ENCODE measurements around the gene BPI. TPM values are rescaled to one million over a fixed set of nuclear protein-coding genes. Genes with fewer than 3 reads are reported as not detected.
"Not testable (repeated sequence)": the region's sequence is repeated elsewhere in the genome, so short reads cannot be mapped to it uniquely, and the experiment has no call there.

Gene BPI
- total RNA-seq, 1 donor from 2014 or later: not detected

- H3K4me3 ChIP-seq (ENCODE audit: low read depth, low read length): no peak overlapping the region
- DNase-seq (ENCODE audit: low read depth): no peak
- TF ChIP-seq, protein P1, sequence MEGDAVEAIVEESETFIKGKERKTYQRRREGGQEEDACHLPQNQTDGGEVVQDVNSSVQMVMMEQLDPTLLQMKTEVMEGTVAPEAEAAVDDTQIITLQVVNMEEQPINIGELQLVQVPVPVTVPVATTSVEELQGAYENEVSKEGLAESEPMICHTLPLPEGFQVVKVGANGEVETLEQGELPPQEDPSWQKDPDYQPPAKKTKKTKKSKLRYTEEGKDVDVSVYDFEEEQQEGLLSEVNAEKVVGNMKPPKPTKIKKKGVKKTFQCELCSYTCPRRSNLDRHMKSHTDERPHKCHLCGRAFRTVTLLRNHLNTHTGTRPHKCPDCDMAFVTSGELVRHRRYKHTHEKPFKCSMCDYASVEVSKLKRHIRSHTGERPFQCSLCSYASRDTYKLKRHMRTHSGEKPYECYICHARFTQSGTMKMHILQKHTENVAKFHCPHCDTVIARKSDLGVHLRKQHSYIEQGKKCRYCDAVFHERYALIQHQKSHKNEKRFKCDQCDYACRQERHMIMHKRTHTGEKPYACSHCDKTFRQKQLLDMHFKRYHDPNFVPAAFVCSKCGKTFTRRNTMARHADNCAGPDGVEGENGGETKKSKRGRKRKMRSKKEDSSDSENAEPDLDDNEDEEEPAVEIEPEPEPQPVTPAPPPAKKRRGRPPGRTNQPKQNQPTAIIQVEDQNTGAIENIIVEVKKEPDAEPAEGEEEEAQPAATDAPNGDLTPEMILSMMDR (conservative IDR thresholded peaks at IDR 0.05; ENCODE audit: low read depth, low read length): no peak
These were observed 26.7 kb upstream of the BPI start for GRCh38 chr20:38277285-38277684.

DNA sequence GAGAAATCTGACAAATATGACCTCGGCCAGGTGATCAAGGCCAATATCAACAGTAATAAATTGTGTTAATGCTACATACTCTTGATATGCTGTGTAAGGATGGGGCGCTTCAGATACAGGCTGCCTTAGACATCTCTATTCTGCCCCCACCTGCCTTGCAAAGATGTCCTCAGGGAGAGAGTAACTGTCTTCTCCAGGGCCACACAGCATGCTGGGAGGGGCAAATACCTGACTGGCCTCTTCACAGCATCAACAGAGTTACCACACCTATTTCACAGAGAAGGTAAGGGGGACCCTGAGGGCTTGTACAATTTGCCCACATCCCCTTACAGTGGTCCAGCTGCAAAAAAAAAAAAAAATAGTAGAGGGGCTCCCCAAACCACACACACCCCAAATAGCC is 26.3 kb upstream of the BPI start:
- no peak overlapping the region for H3K4me3 ChIP-seq (ENCODE audit: low read depth, low read length)
- TF ChIP-seq, protein P1 (conservative IDR thresholded peaks at IDR 0.05; ENCODE audit: low read depth, low read length): no peak
- no peak for DNase-seq (ENCODE audit: low read depth)

DNA sequence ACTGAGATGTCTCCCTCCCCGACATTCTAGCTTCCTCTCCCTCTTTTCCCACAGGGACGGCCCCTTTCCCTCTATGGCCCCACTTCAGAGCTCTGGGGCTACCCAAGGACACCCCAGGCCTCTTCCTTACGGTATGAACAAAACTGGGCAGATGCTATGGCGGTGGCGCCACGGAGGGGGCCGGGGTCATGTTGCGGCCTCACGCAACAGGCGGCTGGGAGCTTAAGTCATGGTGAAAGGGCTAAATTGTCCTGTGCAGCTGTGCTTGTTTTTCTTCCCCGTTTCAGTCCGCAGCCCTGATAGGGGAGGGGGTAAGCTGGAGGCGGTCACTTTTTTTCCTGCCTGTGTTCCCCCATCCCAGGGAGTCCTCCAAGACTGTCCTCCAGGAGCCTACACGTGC is 25.8 kb upstream of the BPI start:
- H3K4me3 ChIP-seq (ENCODE audit: low read depth, low read length): no peak overlapping the region
- DNase-seq (ENCODE audit: low read depth): no peak
- TF ChIP-seq, protein P1 (conservative IDR thresholded peaks at IDR 0.05; ENCODE audit: low read depth, low read length): no peak

- DNase-seq (ENCODE audit: low read depth): no peak
- TF ChIP-seq, protein P1 (conservative IDR thresholded peaks at IDR 0.05; ENCODE audit: low read depth, low read length): no peak
- H3K4me3 ChIP-seq (ENCODE audit: low read depth, low read length): no peak overlapping the region
These were observed 25.2 kb upstream of the BPI start for GRCh38 chr20:38278763-38279162.

GRCh38 chr20:38281176-38281915 is 22.6 kb upstream of the BPI start:
- not testable (repeated sequence) for H3K4me3 ChIP-seq (ENCODE audit: low read depth, low read length); DNase-seq (ENCODE audit: low read depth)

DNA sequence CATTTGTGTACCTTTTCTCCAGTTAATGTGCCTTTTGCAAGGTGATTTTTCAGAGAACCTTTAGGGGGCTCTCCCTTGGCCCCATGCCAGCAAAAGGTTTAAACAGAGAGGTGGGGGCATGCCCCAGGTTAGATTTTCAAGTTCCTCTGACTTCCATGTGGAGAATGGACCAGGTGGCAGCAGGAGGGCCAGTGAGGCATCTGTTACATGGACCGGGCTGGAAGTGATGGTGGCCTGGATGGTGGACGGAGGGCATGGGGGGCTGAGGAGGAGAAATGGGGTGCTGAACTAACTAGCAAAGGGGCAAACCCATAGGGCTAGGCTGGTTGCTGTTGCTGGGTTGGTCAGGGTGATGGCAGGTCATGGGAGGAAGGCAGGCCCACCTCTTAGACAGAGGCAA is 20.7 kb upstream of the BPI start:
- TF ChIP-seq, protein P1 (conservative IDR thresholded peaks at IDR 0.05; ENCODE audit: low read depth, low read length): no peak
- H3K4me3 ChIP-seq (ENCODE audit: low read depth, low read length): no peak overlapping the region
- DNase-seq (ENCODE audit: low read depth): no peak

DNA sequence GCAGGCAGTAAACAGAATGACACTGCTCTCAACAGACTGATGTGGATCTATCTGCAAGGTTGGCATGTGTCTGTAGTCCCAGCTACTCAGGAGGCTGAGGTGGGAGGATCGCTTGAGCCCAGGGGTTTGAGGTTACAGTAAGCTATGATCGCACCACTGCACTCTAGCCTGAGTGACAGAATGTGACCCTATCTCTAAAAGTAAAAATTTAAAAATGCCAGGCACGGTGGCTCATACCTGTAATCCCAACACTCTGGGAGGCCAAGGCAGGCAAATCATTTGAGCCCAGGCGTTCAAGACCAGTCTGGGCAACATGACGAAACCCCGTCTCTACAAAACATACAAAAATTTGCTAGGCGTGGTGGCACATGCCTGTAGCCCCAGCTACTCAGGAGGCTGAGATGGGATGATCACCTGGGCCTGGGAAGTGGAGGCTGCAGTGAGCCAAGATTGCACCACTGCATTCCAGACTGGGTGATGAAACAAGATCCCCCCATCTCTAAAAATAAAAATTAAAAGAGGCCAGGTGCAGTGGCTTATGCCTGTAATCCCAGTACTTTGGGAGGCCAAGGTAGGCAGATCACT is 19.8 kb upstream of the BPI start:
- not testable (repeated sequence) for DNase-seq (ENCODE audit: low read depth); H3K4me3 ChIP-seq (ENCODE audit: low read depth, low read length)

- no peak for DNase-seq (ENCODE audit: low read depth)
- TF ChIP-seq, protein P1 (conservative IDR thresholded peaks at IDR 0.05; ENCODE audit: low read depth, low read length): no peak
These were observed 19.0 kb upstream of the BPI start for GRCh38 chr20:38284893-38285444.

More at GRCh38 chr20:38284893-38285444, 19.0 kb upstream of the BPI start:
- H3K4me3 ChIP-seq (ENCODE audit: low read depth, low read length): no peak overlapping the region

Measured in epithelial cell of proximal tubule (primary cell).